Esophagus (tissue), 2 donors: ENCODE data around the gene TBC1D10B. TPM values are rescaled to one million over a fixed set of nuclear protein-coding genes. Genes with fewer than 3 reads are reported as not detected.

Source experiments
- H3K27ac ChIP-seq, 2 donors: one replicate each; pipeline ENCODE4 v1.5.1; 2013; ENCODE audit warnings: low read depth in 2 of 2, mild to moderate bottlenecking in 2 of 2, inconsistent platforms in 1 of 2, low read length in 1 of 2, moderate library complexity in 1 of 2
- H3K27me3 ChIP-seq, 2 donors: one replicate each; pipeline ENCODE4 v1.6.1; 2013; ENCODE audit warnings: low read length in 2 of 2, control low read depth in 1 of 2, mild to moderate bottlenecking in 1 of 2; ENCODE audit not compliant: insufficient read depth in 2 of 2, control insufficient read depth in 1 of 2
- H3K36me3 ChIP-seq, 2 donors: one replicate each; pipeline ENCODE4 v1.6.1; 2013; ENCODE audit warnings: low read length in 1 of 2; ENCODE audit not compliant: control insufficient read depth in 2 of 2, insufficient read depth in 2 of 2
- H3K4me1 ChIP-seq, 2 donors: one replicate each; pipeline ENCODE4 v1.6.1; 2013; ENCODE audit warnings: low read length in 1 of 2; ENCODE audit not compliant: control insufficient read depth in 2 of 2, insufficient read depth in 2 of 2
- H3K4me3 ChIP-seq, 2 donors: one replicate each; pipeline ENCODE4 v1.5.1; 2013; ENCODE audit warnings: low read length in 2 of 2, mild to moderate bottlenecking in 2 of 2, low read depth in 1 of 2, moderate library complexity in 1 of 2
- H3K9me3 ChIP-seq, 2 donors: one replicate each; pipeline ENCODE4 v1.6.1; 2013; ENCODE audit warnings: mild to moderate bottlenecking in 2 of 2, low read depth in 1 of 2, low read length in 1 of 2, moderate library complexity in 1 of 2; ENCODE audit not compliant: control insufficient read depth in 2 of 2, insufficient read depth in 1 of 2
- WGBS, 2 donors: extraction: QIAGEN DNeasy Blood & Tissue Kit; methylation state at CpG; one replicate each; pipeline ENCODE4 v1.1.7; 2013; 5-methylcytosine and 5-hydroxymethylcytosine counted together
- polyA plus RNA-seq, 2 donors: library from polyadenylated mRNA; stranded (reverse); fragments of 200-250 nt; gene quantifications; one replicate each; pipeline ENCODE4 v1.2.3, GENCODE V29; 2013
- donor health status: healthy with polysubstance abuse.
- donor health status: Bipolar disorder and iron deficiency.

Gene TBC1D10B
- polyA plus RNA-seq, 2 donors = 19.8 to 27.5 TPM

GRCh38 chr16:30409125-30410060, 39.1 kb upstream of the TBC1D10B start:
- Histone ChIP-seq H3K36me3 (peaks cover 0 to 7% of the 10 kb centered on the region in 2 donors), H3K9me3 (no peaks in the 10 kb centered on the region), H3K27me3 (no peaks in the 10 kb centered on the region), H3K27ac (peak overlapping the region; percentile 8 to 33), H3K4me1 (peaks cover 2 to 3% of the 10 kb centered on the region in 2 donors), H3K4me3 (no peak overlapping the region)
- 39 to 41% methylated on average over 15 of the region's 15 CpGs for WGBS, 2 donors

- Histone ChIP-seq H3K9me3 (no peaks in the 10 kb centered on the region), H3K27ac (peak overlapping the region; percentile 89 to 90), H3K4me3 (peak overlapping the region; percentile 57 to 68), H3K36me3 (peaks cover 0 to 6% of the 10 kb centered on the region in 2 donors), H3K4me1 (peaks cover 2 to 3% of the 10 kb centered on the region in 2 donors), H3K27me3 (no peaks in the 10 kb centered on the region)
- 8 to 29% methylated on average over 6 to 17 of the region's 19 CpGs for WGBS, 2 donors
Measured at GRCh38 chr16:30407804-30408534, 37.7 kb upstream of the TBC1D10B start.

GRCh38 chr16:30407102-30407803, 37.0 kb upstream of the TBC1D10B start, which contains the start of gene ZNF771:
Gene ZNF771, plus strand, starts transcription at chr16:30407606. Its CDS starts 448 bp downstream, at chr16:30408054.
- H3K27ac ChIP-seq = peak within 1 kb of the TSS; percentile 89 to 90
- no peaks in the 10 kb centered on the region for H3K27me3 ChIP-seq
- peaks cover 2 to 3% of the 10 kb centered on the region in 2 donors for H3K4me1 ChIP-seq
- WGBS, 2 donors = 0 to 1% methylated on average over 55 to 65 of the region's 65 CpGs
- no peaks in the 10 kb centered on the region for H3K9me3 ChIP-seq
- H3K4me3 ChIP-seq = peak within 1 kb of the TSS; percentile 57 to 68
- peaks cover 0 to 6% of the 10 kb centered on the region in 2 donors for H3K36me3 ChIP-seq

- H3K4me1 ChIP-seq = peaks cover 2 to 3% of the 10 kb centered on the region in 2 donors
- WGBS, 2 donors = 7 to 11% methylated on average over 14 of the region's 14 CpGs
- H3K36me3 ChIP-seq = peaks cover 0 to 6% of the 10 kb centered on the region in 2 donors
- H3K4me3 ChIP-seq = peak overlapping the region; percentile 57 to 68
- no peaks in the 10 kb centered on the region for H3K9me3 ChIP-seq
- peak overlapping the region; percentile 89 to 90 for H3K27ac ChIP-seq
- H3K27me3 ChIP-seq = no peaks in the 10 kb centered on the region
Measured at GRCh38 chr16:30406795-30407101, 36.5 kb upstream of the TBC1D10B start.

- H3K27me3 ChIP-seq = no peaks in the 10 kb centered on the region
- WGBS, 2 donors = 75 to 78% methylated on average over 8 of the region's 8 CpGs
- H3K27ac ChIP-seq = no peak overlapping the region
- H3K4me1 ChIP-seq = peaks cover 0 to 2% of the 10 kb centered on the region in 2 donors
- no peak overlapping the region for H3K4me3 ChIP-seq
- no peaks in the 10 kb centered on the region for H3K9me3 ChIP-seq
- peaks cover 0 to 14% of the 10 kb centered on the region in 2 donors for H3K36me3 ChIP-seq
Measured at GRCh38 chr16:30401768-30402425, 31.6 kb upstream of the TBC1D10B start.

- H3K4me1 ChIP-seq = peaks cover 0 to 6% of the 10 kb centered on the region in 2 donors
- no peaks in the 10 kb centered on the region for H3K27me3 ChIP-seq
- peaks cover 0 to 14% of the 10 kb centered on the region in 2 donors for H3K36me3 ChIP-seq
- peak overlapping the region; percentile 44 to 76 for H3K4me3 ChIP-seq
- H3K9me3 ChIP-seq = no peaks in the 10 kb centered on the region
- peak overlapping the region; percentile 75 to 82 for H3K27ac ChIP-seq
- WGBS, 2 donors = 12 to 20% methylated on average over 12 of the region's 12 CpGs
Measured at GRCh38 chr16:30399435-30400186, 29.3 kb upstream of the TBC1D10B start.

- peaks cover 0 to 14% of the 10 kb centered on the region in 2 donors for H3K36me3 ChIP-seq
- WGBS, 2 donors = 77 to 85% methylated on average over 23 of the region's 23 CpGs
- no peak overlapping the region for H3K4me3 ChIP-seq
- peaks cover 0 to 6% of the 10 kb centered on the region in 2 donors for H3K4me1 ChIP-seq
- no peaks in the 10 kb centered on the region for H3K9me3 ChIP-seq
- no peak overlapping the region for H3K27ac ChIP-seq
- no peaks in the 10 kb centered on the region for H3K27me3 ChIP-seq
Measured at GRCh38 chr16:30398661-30399434, 28.6 kb upstream of the TBC1D10B start.
